Measurements from ENCODE around the gene TRAF1.

TRAF1 gene

DNA sequence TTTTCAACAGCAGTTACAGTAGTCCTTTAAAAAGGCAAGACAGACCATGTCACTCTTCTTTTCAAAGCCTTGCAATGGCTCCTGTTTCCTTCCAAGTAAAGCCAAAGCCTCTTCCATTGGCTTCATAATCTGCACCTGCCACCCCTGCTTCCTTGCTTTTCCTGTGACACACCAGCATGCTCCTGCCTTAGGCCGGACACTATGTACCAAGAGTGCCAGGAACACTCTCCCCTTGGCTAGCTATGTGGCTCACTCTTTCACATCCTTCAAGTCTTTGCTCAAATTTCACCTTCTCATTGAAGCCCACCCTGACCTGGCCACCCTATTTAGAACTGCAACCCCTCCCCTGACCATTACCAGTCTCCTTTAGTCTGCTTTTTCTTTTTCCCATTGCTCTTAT is 22.2 kb upstream of the TRAF1 start:
- TF ChIP-seq, protein P1, sequence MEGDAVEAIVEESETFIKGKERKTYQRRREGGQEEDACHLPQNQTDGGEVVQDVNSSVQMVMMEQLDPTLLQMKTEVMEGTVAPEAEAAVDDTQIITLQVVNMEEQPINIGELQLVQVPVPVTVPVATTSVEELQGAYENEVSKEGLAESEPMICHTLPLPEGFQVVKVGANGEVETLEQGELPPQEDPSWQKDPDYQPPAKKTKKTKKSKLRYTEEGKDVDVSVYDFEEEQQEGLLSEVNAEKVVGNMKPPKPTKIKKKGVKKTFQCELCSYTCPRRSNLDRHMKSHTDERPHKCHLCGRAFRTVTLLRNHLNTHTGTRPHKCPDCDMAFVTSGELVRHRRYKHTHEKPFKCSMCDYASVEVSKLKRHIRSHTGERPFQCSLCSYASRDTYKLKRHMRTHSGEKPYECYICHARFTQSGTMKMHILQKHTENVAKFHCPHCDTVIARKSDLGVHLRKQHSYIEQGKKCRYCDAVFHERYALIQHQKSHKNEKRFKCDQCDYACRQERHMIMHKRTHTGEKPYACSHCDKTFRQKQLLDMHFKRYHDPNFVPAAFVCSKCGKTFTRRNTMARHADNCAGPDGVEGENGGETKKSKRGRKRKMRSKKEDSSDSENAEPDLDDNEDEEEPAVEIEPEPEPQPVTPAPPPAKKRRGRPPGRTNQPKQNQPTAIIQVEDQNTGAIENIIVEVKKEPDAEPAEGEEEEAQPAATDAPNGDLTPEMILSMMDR (IDR thresholded peaks at IDR 0.05; ENCODE audit: extremely low read depth, missing control alignments) = no peak
- no peak for DNase-seq (ENCODE audit: low spot score)

DNA sequence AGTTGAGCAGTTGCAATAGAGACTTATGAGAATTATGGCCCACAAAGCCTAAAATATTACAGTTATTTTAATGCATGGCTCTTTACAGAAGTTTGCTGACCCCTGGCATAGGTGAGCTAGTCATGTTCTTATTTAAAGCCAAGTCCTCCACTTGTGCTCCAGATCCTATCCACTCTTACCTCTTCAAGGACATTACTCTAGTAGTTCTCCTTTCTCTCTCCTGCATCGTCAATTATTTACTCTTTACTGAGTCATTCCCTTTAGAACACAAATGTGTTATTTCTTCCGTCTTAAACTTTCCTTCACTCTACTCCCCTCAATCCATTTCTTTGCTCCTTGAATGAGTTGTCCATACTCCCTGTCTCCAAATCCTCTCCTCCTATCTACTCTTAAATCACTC is 20.6 kb upstream of the TRAF1 start:
- TF ChIP-seq, protein P1 (IDR thresholded peaks at IDR 0.05; ENCODE audit: extremely low read depth, missing control alignments) = no peak
- no peak for DNase-seq (ENCODE audit: low spot score)

DNA sequence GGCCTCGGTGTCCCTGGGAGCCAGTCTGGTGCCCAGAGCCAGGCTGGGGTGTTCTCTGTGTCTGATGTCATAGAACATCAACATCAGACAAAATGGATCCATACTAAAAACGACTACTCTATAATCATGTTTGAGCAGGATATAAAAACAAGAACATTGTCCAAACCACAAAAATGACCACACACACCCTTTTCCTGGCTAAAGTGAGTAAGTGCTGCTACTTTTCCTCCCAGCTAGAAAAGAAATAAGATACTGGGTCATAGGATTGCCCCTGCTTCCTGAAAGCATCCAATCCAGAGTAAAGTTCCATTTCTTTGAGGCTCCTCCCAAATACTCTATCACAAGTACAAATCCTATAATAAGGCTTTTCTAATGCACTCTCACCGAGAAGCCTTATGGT is 19.7 kb upstream of the TRAF1 start:
- DNase-seq (ENCODE audit: low spot score) = no peak

DNA sequence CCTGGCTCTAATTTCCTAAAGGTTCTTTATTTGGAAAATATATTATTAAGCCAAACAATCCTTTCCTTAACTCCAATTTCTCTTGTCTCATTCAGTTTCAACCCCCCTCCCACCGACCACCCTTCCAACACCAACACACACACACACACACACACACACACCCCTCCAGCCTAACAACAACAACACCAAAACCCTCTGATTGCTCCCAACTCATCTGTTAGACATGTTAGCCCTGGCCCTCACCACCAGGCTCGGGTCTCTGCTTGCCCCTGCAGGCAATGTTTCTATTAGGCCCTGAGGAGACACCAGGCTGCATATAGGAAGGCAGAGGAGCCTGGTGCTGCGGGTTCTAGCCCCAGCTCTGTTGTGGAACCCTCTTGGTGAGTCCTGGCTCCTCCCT is 18.4 kb upstream of the TRAF1 start:
- TF ChIP-seq, protein P1 (IDR thresholded peaks at IDR 0.05; ENCODE audit: extremely low read depth, missing control alignments) = no peak

More for the DNA sequence above, 19.7 kb upstream of the TRAF1 start:
- TF ChIP-seq, protein P1 (IDR thresholded peaks at IDR 0.05; ENCODE audit: extremely low read depth, missing control alignments) = no peak

DNA sequence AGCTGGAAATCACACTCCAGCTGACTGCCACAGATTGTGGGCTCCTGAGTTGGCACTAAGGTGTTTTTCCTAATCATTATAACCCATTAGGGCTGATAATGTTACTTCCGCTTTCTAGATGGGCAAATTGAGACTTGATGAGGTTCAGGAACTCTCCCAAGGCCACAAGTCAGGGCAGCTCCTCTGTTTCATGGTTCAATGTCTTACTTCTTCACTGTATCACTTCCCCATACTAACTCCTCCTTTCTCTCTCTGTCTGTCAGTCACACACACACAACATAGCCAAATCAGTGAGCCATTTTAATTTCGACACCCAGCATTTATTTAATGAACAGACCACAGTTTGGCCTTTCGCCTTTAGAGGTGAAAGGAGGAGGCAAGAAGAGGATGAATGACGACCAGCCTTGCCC is 17.8 kb upstream of the TRAF1 start:
- DNase-seq (ENCODE audit: low spot score) = peak; percentile 70
- TF ChIP-seq, protein P1 (IDR thresholded peaks at IDR 0.05; ENCODE audit: extremely low read depth, missing control alignments) = no peak

More for the DNA sequence above, 18.4 kb upstream of the TRAF1 start:
- DNase-seq (ENCODE audit: low spot score) = no peak

DNA sequence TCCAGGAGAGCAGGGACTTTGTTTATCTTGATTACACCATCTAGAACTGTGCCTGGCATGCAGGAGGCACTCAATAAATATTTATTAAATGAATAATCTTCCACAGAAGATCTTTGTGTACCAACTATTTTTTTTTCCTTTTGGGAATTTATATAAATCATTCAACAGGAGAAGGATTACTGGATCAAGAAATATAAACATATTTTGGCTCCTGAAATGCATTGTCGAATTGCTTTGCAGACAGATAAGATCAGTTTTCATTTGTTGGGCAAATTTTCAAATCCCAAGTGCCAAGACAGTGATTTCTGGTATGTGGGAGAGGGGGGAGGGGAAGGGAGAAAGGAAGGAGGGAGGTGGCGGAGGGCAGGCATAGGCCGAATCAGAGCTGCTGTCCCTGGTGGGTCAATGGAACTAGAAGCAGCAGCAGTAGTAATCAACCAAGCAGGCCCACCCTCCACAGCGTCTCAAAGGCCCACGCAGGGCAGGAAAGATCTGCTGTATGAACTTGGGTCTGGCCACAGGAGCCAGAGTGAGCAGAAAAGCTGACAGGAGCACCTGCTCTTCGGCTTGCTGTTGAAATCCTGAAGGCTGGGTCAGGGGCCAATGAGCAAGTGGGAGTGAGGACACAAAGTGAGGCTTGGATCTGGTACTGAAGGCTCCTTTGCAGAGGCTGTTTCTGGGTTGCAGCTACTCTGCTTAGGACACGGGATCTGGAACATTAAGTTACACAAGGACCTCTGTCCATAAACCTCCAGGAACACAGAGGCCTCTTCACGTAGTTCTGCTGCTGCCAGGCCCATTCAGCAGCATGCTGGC is 15.8 kb upstream of the TRAF1 start:
- TF ChIP-seq, protein P1 (IDR thresholded peaks at IDR 0.05; ENCODE audit: extremely low read depth, missing control alignments) = no peak
- DNase-seq (ENCODE audit: low spot score) = no peak

DNA sequence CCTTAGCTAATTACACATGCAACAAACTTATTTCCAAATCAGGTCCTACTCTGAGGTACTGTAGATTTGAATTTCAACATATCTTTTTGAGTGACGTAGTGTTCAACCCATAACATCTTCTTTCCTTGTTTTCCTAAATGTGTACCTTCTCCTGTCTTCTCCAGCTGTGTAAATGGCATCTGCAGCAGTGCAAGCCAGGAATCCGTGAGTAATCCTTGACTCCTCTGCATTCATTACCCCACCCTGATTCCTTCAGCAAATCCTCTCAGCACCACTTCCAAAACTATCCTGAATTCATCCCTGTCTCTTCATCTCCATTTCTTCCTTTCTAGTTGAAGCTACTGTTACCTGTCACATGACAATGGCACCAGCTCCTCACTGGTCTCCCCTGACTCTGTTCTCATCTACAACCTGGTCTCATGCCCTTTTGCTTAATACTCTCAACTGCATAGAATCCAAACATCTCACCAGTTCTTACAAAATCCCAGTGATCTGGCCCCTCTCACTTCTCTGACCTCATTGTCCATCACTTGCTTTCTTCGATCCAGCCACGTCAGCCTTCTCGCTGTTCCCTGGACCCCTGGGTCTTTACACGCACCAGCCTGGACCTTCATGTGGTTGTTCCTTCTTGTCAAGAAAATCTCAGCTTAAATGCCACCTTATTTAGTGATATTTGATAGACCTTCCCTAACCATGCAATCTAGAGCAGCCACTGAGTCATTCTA is 14.6 kb upstream of the TRAF1 start:
- no peak for DNase-seq (ENCODE audit: low spot score)
- TF ChIP-seq, protein P1 (IDR thresholded peaks at IDR 0.05; ENCODE audit: extremely low read depth, missing control alignments) = no peak
